Suprapubic skin (tissue), 4 donors: Measurements from ENCODE around the gene UBTD1.
A peak's percentile ranks its signal among the peaks of the same experiment; 100 is the strongest.

ENCODE experiments used
- CTCF ChIP-seq, 2 donors: fragments of 200-600 bp in 1 of 2; fragments of 450-650 bp in 1 of 2; sonication (generic) in 1 of 2; IDR thresholded peaks; one replicate each; pipeline ENCODE4 v1.5.1; 2016 to 2019; ENCODE audit warnings: antibody characterized with exemption in 2 of 2, mild to moderate bottlenecking in 1 of 2, moderate library complexity in 1 of 2
- EP300 ChIP-seq: sonication (generic); formaldehyde crosslinking; IDR thresholded peaks from one replicate; pipeline ENCODE4 v1.6.1; 2017; ENCODE audit warnings: antibody characterized with exemption
- POLR2A ChIP-seq, 2 donors: fragments of 450-650 bp; IDR thresholded peaks; one replicate each; pipeline ENCODE4 v1.6.1; 2017; ENCODE audit warnings: antibody characterized with exemption in 2 of 2, mild to moderate bottlenecking in 2 of 2, moderate library complexity in 2 of 2
- POLR2AphosphoS5 ChIP-seq, 3 donors: sonication (generic); formaldehyde crosslinking; IDR thresholded peaks; one replicate each; pipeline ENCODE4 v1.6.1; 2017; ENCODE audit warnings: antibody characterized with exemption in 3 of 3

- peak in 1 of 3 donors; percentile 49 for TF ChIP-seq POLR2AphosphoS5 (IDR thresholded peaks at IDR 0.05)
- TF ChIP-seq CTCF (IDR thresholded peaks at IDR 0.05) = no peak
- TF ChIP-seq POLR2A (IDR thresholded peaks at IDR 0.05) = no peak
- TF ChIP-seq EP300 = no peak
Measured at GRCh38 chr10:97538839-97539238, 40.1 kb downstream of the UBTD1 start.
